Measurements from ENCODE around the gene TBXAS1. TPM values are rescaled to one million over a fixed set of nuclear protein-coding genes. Genes with fewer than 3 reads are reported as not detected.

Gene TBXAS1
- total and polyA plus RNA-seq, 2 experiments from 2014 or later, result 1.3 TPM; not detected in 1

DNA sequence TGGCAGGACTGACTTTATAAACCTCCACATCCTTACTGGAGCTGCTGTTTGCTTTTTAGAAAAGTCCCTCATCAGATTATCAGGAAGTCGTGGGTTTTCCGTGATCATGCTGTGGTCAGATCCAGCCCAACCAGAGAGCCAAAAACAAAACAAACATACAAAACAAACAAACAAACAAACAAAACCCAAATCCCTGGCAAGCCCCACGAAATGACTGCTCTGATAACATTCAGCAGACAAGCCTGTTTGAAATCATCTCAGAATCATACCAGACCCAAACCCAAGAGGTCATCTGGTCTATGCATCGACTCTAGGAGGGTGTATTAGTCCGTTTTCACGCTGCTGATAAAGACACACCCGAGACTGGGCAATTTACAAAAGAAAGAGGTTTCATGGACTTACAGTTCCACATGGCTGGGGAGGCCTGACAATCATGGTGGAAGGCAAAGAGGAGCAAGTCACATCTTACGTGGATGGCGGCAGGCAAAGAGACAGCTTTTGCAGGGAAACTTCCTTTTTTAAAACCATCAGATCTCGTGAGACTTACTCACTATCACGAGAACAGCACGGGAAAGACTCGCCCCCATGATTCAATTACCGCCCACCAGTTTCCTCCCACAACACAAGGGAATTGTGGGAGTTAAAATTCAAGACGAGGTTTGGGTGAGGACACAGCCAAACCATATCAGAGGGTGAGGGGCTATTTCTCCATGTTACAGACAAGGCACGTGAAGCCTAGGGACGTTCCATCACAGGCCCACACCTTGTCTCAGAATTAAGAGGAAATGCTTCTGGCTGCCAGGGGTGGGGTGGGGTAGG lies 148.0 kb downstream of the TBXAS1 start:
- 0 out of 2 replicates have a peak, but pooled peaks cover 7% of the 10 kb centered on the region for H3F3A ChIP-seq (replicated peaks; ENCODE audit: low read depth)
- H3K79me2 ChIP-seq (replicated peaks; ENCODE audit: insufficient read depth), result no peaks in the 10 kb centered on the region
- ATAC-seq (no peak), DNase-seq (ENCODE audit: low spot score) (no peak)
- no peak overlapping the region for H3K27ac ChIP-seq (ENCODE audit: low read depth)
- Mint-ChIP-seq H3K4me3 (no peak overlapping the region), H3K27me3 (ENCODE audit: insufficient read depth, low read depth, poor library complexity) (peaks cover 12% of the 10 kb centered on the region), H3K36me3 (ENCODE audit: low read depth) (no peaks in the 10 kb centered on the region; the same call in 2 of the 3 replicates), H3K9me3 (no peaks in the 10 kb centered on the region), H3K27ac (no peak overlapping the region), H3K4me1 (peaks cover 64% of the 10 kb centered on the region)
- peaks cover 46% of the 10 kb centered on the region for H3K4me1 ChIP-seq (ENCODE audit: insufficient read depth)
- H3K27me3 ChIP-seq (ENCODE audit: insufficient read depth), result no peaks in the 10 kb centered on the region
- TF ChIP-seq EZH2phosphoT487 (IDR thresholded peaks at IDR 0.05; ENCODE audit: unreplicated experiment) (no peak), STAT1 (IDR thresholded peaks at IDR 0.05; ENCODE audit: unreplicated experiment) (no peak), NANOG (IDR thresholded peaks at IDR 0.05; ENCODE audit: borderline replicate concordance) (no peak), ETS1 (IDR thresholded peaks at IDR 0.05) (no peak), ZNF331 (CRISPR knock-in tag; IDR thresholded peaks at IDR 0.05; ENCODE audit: low read depth) (no peak)
- H2AFZ ChIP-seq, result peak overlapping the region; percentile 56
- no peaks in the 10 kb centered on the region for H3K36me3 ChIP-seq (ENCODE audit: insufficient read depth)
- no peaks in the 10 kb centered on the region for H4K20me1 ChIP-seq (replicated peaks; ENCODE audit: insufficient read depth)
- H3K4me2 ChIP-seq, result no peak overlapping the region
- no peak overlapping the region for H3K4me3 ChIP-seq
- no peaks in the 10 kb centered on the region for H3K9me2 ChIP-seq (ENCODE audit: insufficient read depth)

DNA sequence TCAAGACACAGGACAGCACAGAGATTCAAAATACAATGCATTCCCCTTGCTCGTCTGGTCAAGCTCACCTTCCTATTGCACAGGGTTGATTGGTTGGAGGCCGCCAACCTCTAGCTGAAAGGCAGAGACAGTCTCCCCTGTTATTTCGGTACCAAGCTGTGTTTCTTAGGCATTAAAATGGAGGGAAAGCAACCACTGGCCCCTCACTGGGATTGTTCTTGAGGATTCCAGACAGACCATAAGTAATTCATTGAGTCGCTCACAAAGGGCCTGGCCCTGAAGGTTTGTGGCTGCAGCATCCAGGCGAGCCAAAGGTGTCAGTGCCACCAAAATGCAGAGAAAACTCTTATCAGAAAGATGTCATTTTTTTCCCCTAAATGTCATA lies 152.4 kb downstream of the TBXAS1 start:
- Histone ChIP-seq H3K79me2 (replicated peaks; ENCODE audit: insufficient read depth) (no peaks in the 10 kb centered on the region), H3K9me2 (ENCODE audit: insufficient read depth) (no peaks in the 10 kb centered on the region), H3F3A (replicated peaks; ENCODE audit: low read depth) (no peaks in the 10 kb centered on the region), H3K27me3 (ENCODE audit: insufficient read depth) (no peaks in the 10 kb centered on the region), H3K4me3 (no peak overlapping the region), H2AFZ (0 out of 2 replicates have a peak overlapping the region, but pooled peaks have one; percentile 29), H3K4me2 (no peak overlapping the region), H3K27ac (ENCODE audit: low read depth) (no peak overlapping the region), H3K36me3 (ENCODE audit: insufficient read depth) (no peaks in the 10 kb centered on the region), H4K20me1 (replicated peaks; ENCODE audit: insufficient read depth) (no peaks in the 10 kb centered on the region), H3K4me1 (ENCODE audit: insufficient read depth) (peaks cover 15% of the 10 kb centered on the region; the same call in 1 of the 2 replicates)
- Mint-ChIP-seq H3K27ac (no peak overlapping the region), H3K27me3 (ENCODE audit: insufficient read depth, low read depth, poor library complexity) (peaks cover 8% of the 10 kb centered on the region), H3K36me3 (ENCODE audit: low read depth) (no peaks in the 10 kb centered on the region), H3K4me1 (peaks cover 20% of the 10 kb centered on the region), H3K9me3 (no peaks in the 10 kb centered on the region), H3K4me3 (no peak overlapping the region)
- ATAC-seq (peak; percentile 75), DNase-seq (ENCODE audit: low spot score) (peak; percentile 26)
- TF ChIP-seq CREB1 (CRISPR knock-in tag; IDR thresholded peaks at IDR 0.05; ENCODE audit: low read depth), result no peak
